K562 (cell line): ENCODE measurements around the gene GRIK1.

Experiments used
- CAMTA2 ChIP-seq: fragments of 250-450 bp; sonication (Bioruptor Pico); conservative IDR thresholded peaks from 2 replicates; pipeline ENCODE4 v1.5.1; 2022
- ZNF224 ChIP-seq: sonication (generic); formaldehyde crosslinking; IDR thresholded peaks from 2 replicates; pipeline ENCODE4 v1.8.0; 2022; ENCODE audit warnings: mild to moderate bottlenecking, missing genetic modification reagents
- TF ChIP-seq, protein P1 (sequence below), 3 experiments: IDR thresholded peaks in 2 of 3; conservative IDR thresholded peaks in 1 of 3; 2 replicates each; pipeline ENCODE4 v1.5.1; 2011 to 2012; ENCODE audit warnings: low read length in 3 of 3, mild to moderate bottlenecking in 3 of 3, control low read depth in 2 of 3, improper control_type of control experiment in 1 of 3, inconsistent platforms in 1 of 3, low read depth in 1 of 3, mixed read lengths in 1 of 3, moderate library complexity in 1 of 3; ENCODE audit not compliant: insufficient read depth in 2 of 3

DNA sequence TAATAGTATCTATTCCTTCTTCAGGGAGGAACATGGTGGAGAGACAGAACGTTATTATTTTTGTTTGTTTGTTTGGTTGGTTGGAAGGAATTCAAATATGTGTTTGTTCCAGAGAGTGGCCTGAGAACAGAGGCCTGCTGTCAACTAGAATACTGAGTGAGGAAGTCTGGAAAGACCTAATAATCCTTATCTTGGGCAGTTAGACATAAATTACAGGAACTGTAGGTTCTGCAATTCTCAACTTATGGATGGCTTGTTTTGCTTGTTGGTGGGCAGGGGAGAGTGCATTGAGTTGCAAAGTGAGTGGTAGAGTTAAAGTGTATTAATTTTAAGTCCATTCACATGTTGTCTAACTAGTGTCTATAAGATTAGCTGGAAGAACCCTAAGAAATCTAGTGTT is 443.5 kb downstream of the GRIK1 start:
- TF ChIP-seq, protein P1, sequence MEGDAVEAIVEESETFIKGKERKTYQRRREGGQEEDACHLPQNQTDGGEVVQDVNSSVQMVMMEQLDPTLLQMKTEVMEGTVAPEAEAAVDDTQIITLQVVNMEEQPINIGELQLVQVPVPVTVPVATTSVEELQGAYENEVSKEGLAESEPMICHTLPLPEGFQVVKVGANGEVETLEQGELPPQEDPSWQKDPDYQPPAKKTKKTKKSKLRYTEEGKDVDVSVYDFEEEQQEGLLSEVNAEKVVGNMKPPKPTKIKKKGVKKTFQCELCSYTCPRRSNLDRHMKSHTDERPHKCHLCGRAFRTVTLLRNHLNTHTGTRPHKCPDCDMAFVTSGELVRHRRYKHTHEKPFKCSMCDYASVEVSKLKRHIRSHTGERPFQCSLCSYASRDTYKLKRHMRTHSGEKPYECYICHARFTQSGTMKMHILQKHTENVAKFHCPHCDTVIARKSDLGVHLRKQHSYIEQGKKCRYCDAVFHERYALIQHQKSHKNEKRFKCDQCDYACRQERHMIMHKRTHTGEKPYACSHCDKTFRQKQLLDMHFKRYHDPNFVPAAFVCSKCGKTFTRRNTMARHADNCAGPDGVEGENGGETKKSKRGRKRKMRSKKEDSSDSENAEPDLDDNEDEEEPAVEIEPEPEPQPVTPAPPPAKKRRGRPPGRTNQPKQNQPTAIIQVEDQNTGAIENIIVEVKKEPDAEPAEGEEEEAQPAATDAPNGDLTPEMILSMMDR (IDR thresholded peaks at IDR 0.05 in 2 of 3, conservative IDR thresholded peaks at IDR 0.05 in 1 of 3; ENCODE audit: insufficient read depth in 2 of 3, low read depth in 1 of 3, low read length in 3 of 3): no peak
- TF ChIP-seq CAMTA2 (CRISPR knock-in tag) (no peak), ZNF224 (no peak)
